Amniotic epithelial cell (primary cell): ENCODE results near the gene IKZF2.

ENCODE experiments used
- DNase-seq: peaks from one replicate; pipeline ENCODE4 v3.0.0-alpha.2; 2010; ENCODE audit warnings: low read depth

The IKZF2 gene

GRCh38 chr2:213151437-213152064, at the start of gene IKZF2:
TSS of gene IKZF2 (minus strand) at chr2:213151612. CDS start at chr2:213148629, 2,983 bp downstream.
- DNase-seq, result peak; percentile 94

- peak; percentile 94 for DNase-seq
Measured at GRCh38 chr2:213199871-213200270, 48.5 kb upstream of the IKZF2 start.

GRCh38 chr2:213189001-213189899, 37.8 kb upstream of the IKZF2 start:
- DNase-seq, result peak; percentile 61

GRCh38 chr2:213188533-213188867, 37.1 kb upstream of the IKZF2 start:
- no peak for DNase-seq

- peak; percentile 78 for DNase-seq
Measured at GRCh38 chr2:213187833-213188532, 36.6 kb upstream of the IKZF2 start.

- DNase-seq, result no peak
Measured at GRCh38 chr2:213187386-213187785, 36.0 kb upstream of the IKZF2 start.

- DNase-seq, result no peak
Measured at GRCh38 chr2:213185147-213185822, 33.9 kb upstream of the IKZF2 start.

- DNase-seq, result no peak
Measured at GRCh38 chr2:213181712-213182111, 30.3 kb upstream of the IKZF2 start.

GRCh38 chr2:213177679-213178078, 26.3 kb upstream of the IKZF2 start:
- no peak for DNase-seq

- DNase-seq, result no peak
Measured at GRCh38 chr2:213175673-213176247, 24.3 kb upstream of the IKZF2 start.

- no peak for DNase-seq
Measured at GRCh38 chr2:213172641-213173040, 21.2 kb upstream of the IKZF2 start.

GRCh38 chr2:213171147-213171546, 19.7 kb upstream of the IKZF2 start:
- DNase-seq, result no peak

- DNase-seq, result no peak
Measured at GRCh38 chr2:213167271-213167930, 16.0 kb upstream of the IKZF2 start.

- no peak for DNase-seq
Measured at GRCh38 chr2:213166109-213166508, 14.7 kb upstream of the IKZF2 start.

- no peak for DNase-seq
Measured at GRCh38 chr2:213164263-213164662, 12.9 kb upstream of the IKZF2 start.

- DNase-seq, result peak; percentile 40
Measured at GRCh38 chr2:213162516-213163118, 11.2 kb upstream of the IKZF2 start.

- peak; percentile 40 for DNase-seq
Measured at GRCh38 chr2:213161759-213162515, 10.5 kb upstream of the IKZF2 start.

GRCh38 chr2:213159768-213160167, 8.4 kb upstream of the IKZF2 start:
- no peak for DNase-seq

GRCh38 chr2:213157242-213157641, 5.8 kb upstream of the IKZF2 start:
- no peak for DNase-seq

GRCh38 chr2:213156717-213157116, 5.3 kb upstream of the IKZF2 start:
- no peak for DNase-seq
